SK-N-SH (cell line): ENCODE results near the gene SEMA3D. TPM values are rescaled to one million over a fixed set of nuclear protein-coding genes. Genes with fewer than 3 reads are reported as not detected.

Source experiments
- CTCF ChIA-PET: fragments of 300-600, 350-600 bp; formaldehyde crosslinking; extraction: SDS; loops from one replicate; lab custom pipeline; 2021; lab: Yijun Ruan, JAX
- POLR2A ChIA-PET: fragments of 350-600 bp; sonication (Branson Sonifier 250); formaldehyde crosslinking; extraction: SDS; loops from one replicate; lab custom pipeline; 2020; ENCODE audit warnings: antibody characterized with exemption, inconsistent platforms; lab: Yijun Ruan, JAX
- DNase-seq: peaks from one replicate; pipeline ENCODE4 v3.0.0; 2012
- H2AFZ ChIP-seq: fragments of 200-600 bp; sonication (generic); 2 replicates; pipeline ENCODE4 v1.8.1; 2016; ENCODE audit warnings: antibody characterized with exemption, mild to moderate bottlenecking, low read depth
- H3F3A ChIP-seq: fragments of 200-600 bp; sonication (generic); replicated peaks from 2 replicates; pipeline ENCODE3; 2016; ENCODE audit warnings: antibody characterized with exemption, mild to moderate bottlenecking; ENCODE audit not compliant: insufficient read depth
- H3K27ac ChIP-seq, 2 experiments: fragments of 200-500 bp in 1 of 2; fragments of 200-600 bp in 1 of 2; sonication (Bioruptor generic) in 1 of 2; sonication (generic), shearing (Covaris generic) in 1 of 2; 2 replicates each; pipeline versions ENCODE4 v1.5.1 to v1.6.1; 2014 to 2016; ENCODE audit warnings: low read depth in 2 of 2, inconsistent platforms in 1 of 2, low read length in 1 of 2, mild to moderate bottlenecking in 1 of 2, mixed read lengths in 1 of 2
- H3K27me3 ChIP-seq: fragments of 200-600 bp; sonication (generic), shearing (Covaris generic); 2 replicates; pipeline ENCODE4 v1.6.1; 2016; ENCODE audit warnings: mixed run types; ENCODE audit not compliant: insufficient read depth
- H3K36me3 ChIP-seq, 2 experiments: fragments of 200-500 bp in 1 of 2; fragments of 200-600 bp in 1 of 2; sonication (Bioruptor generic) in 1 of 2; sonication (generic) in 1 of 2; replicated peaks in 1 of 2; 2 replicates each; pipeline versions ENCODE3 to v1.5.1; 2014 to 2016; ENCODE audit warnings: low read length in 1 of 2, mild to moderate bottlenecking in 1 of 2; ENCODE audit not compliant: insufficient read depth in 2 of 2, control insufficient read depth in 1 of 2
- H3K4me1 ChIP-seq, 2 experiments: fragments of 200-500 bp in 1 of 2; fragments of 200-600 bp in 1 of 2; sonication (Bioruptor generic) in 1 of 2; sonication (generic), shearing (Covaris generic) in 1 of 2; 2 replicates each; pipeline versions ENCODE4 v1.5.1 to v1.6.1; 2014 to 2016; ENCODE audit warnings: low read depth in 1 of 2, low read length in 1 of 2, mixed run types in 1 of 2; ENCODE audit not compliant: insufficient read depth in 2 of 2, control insufficient read depth in 1 of 2
- H3K4me2 ChIP-seq: fragments of 200-600 bp; sonication (generic), shearing (Covaris generic); 2 replicates; pipeline ENCODE4 v1.6.1; 2017; ENCODE audit warnings: mixed run types
- H3K4me3 ChIP-seq, 2 experiments: fragments of 200-500 bp in 1 of 2; fragments of 200-600 bp in 1 of 2; sonication (Bioruptor generic) in 1 of 2; sonication (generic), shearing (Covaris generic) in 1 of 2; 2 replicates each; pipeline versions ENCODE4 v1.5.1 to v1.8.1; 2014 to 2016; ENCODE audit warnings: low read depth in 2 of 2, inconsistent platforms in 1 of 2, low read length in 1 of 2, mild to moderate bottlenecking in 1 of 2, mixed read lengths in 1 of 2, moderate library complexity in 1 of 2
- H3K79me2 ChIP-seq: fragments of 200-600 bp; sonication (generic); 2 replicates; pipeline ENCODE4 v1.8.1; 2017; ENCODE audit warnings: mild to moderate bottlenecking; ENCODE audit not compliant: insufficient read depth
- H3K9ac ChIP-seq: fragments of 200-600 bp; sonication (generic); 2 replicates; pipeline ENCODE4 v1.6.1; 2017; ENCODE audit warnings: mixed run types
- H3K9me2 ChIP-seq: fragments of 200-600 bp; sonication (generic); 2 replicates; pipeline ENCODE4 v1.6.1; 2017; ENCODE audit warnings: mixed run types
- H3K9me3 ChIP-seq: fragments of 200-600 bp; sonication (generic); 2 replicates; pipeline ENCODE4 v1.6.1; 2017; ENCODE audit warnings: mixed run types, mild to moderate bottlenecking, moderate library complexity
- H4K20me1 ChIP-seq: fragments of 200-600 bp; sonication (generic); 2 replicates; pipeline ENCODE4 v1.6.1; 2017; ENCODE audit warnings: mild to moderate bottlenecking, mixed run types; ENCODE audit not compliant: insufficient read depth
- CHD2 ChIP-seq: fragments of 150-350 bp; IDR thresholded peaks from 2 replicates; pipeline ENCODE4 v1.6.1; 2018; ENCODE audit warnings: low read length; ENCODE audit not compliant: partially characterized antibody
- EZH2phosphoT487 ChIP-seq: fragments of 200-600 bp; sonication (generic); IDR thresholded peaks from 2 replicates; pipeline ENCODE4 v1.6.1; 2017; ENCODE audit warnings: low read depth, mixed run types, mild to moderate bottlenecking, antibody characterized with exemption, moderate library complexity, borderline replicate concordance
- FOSL2 ChIP-seq: IDR thresholded peaks from 2 replicates; pipeline ENCODE4 v1.4.0; 2012; ENCODE audit warnings: low read depth, mild to moderate bottlenecking, moderate library complexity, borderline replicate concordance
- GABPA ChIP-seq: IDR thresholded peaks from 2 replicates; pipeline ENCODE4 v1.4.0; 2012; ENCODE audit warnings: low read depth, mild to moderate bottlenecking
- JUND ChIP-seq: IDR thresholded peaks from 2 replicates; pipeline ENCODE4 v1.4.0; 2012
- PBX3 ChIP-seq: IDR thresholded peaks from 2 replicates; pipeline ENCODE4; 2012
- POLR2AphosphoS5 ChIP-seq: IDR thresholded peaks from 2 replicates; pipeline ENCODE4 v1.6.1; 2012; ENCODE audit warnings: low read depth, low read length
- RCOR1 ChIP-seq: fragments of 150-350 bp; IDR thresholded peaks from 2 replicates; pipeline ENCODE4 v1.6.1; 2017; ENCODE audit warnings: antibody characterized with exemption, low read length
- RXRA ChIP-seq: IDR thresholded peaks from 2 replicates; pipeline ENCODE4 v1.4.0; 2012; ENCODE audit warnings: low read depth, mild to moderate bottlenecking, borderline replicate concordance
- SIN3A ChIP-seq: IDR thresholded peaks from 2 replicates; pipeline ENCODE4 v1.6.1; 2012; ENCODE audit warnings: low read depth, mild to moderate bottlenecking, low read length, moderate library complexity, borderline replicate concordance
- SMC3 ChIP-seq: IDR thresholded peaks from 2 replicates; pipeline ENCODE4 v1.6.1; 2012; ENCODE audit warnings: low read depth, low read length, improper control_type of control experiment
- TCF12 ChIP-seq: IDR thresholded peaks from 2 replicates; pipeline ENCODE4 v1.4.0; 2012
- TEAD4 ChIP-seq: IDR thresholded peaks from 2 replicates; pipeline ENCODE4 v1.4.0; 2012; ENCODE audit warnings: mild to moderate bottlenecking, borderline replicate concordance; ENCODE audit not compliant: insufficient read depth
- YY1 ChIP-seq: IDR thresholded peaks from 2 replicates; pipeline ENCODE4 v1.4.0; 2012; ENCODE audit warnings: low read depth, mild to moderate bottlenecking
- ZBTB33 ChIP-seq: IDR thresholded peaks from 2 replicates; pipeline ENCODE4 v1.4.0; 2012; ENCODE audit warnings: low read depth, borderline replicate concordance
- WGBS: methylation state at CpG from one replicate; pipeline ENCODE4 v1.1.6; 2017; ENCODE audit warnings: low lambda C conversion rate; 5-methylcytosine and 5-hydroxymethylcytosine counted together
- polyA plus RNA-seq, 3 experiments: library from polyadenylated mRNA; depleted of rRNA; stranded (reverse); fragments of >200 nt; gene quantifications; 2 replicates each; pipeline ENCODE4 v1.2.3, GENCODE V29; 2012
- TF ChIP-seq, protein P1 (sequence below): fragments of 150-350 bp; IDR thresholded peaks from 2 replicates; pipeline ENCODE4 v1.6.1; 2017; ENCODE audit warnings: antibody characterized with exemption, low read length, low read depth, borderline replicate concordance
- TF ChIP-seq, protein P2 (sequence below): IDR thresholded peaks from 2 replicates; pipeline ENCODE4 v1.4.0; 2012; ENCODE audit warnings: low read depth

The SEMA3D gene
- polyA plus RNA-seq, 1 of the 3 experiments (the other 2 are of a cell fraction): 30.1 TPM

DNA sequence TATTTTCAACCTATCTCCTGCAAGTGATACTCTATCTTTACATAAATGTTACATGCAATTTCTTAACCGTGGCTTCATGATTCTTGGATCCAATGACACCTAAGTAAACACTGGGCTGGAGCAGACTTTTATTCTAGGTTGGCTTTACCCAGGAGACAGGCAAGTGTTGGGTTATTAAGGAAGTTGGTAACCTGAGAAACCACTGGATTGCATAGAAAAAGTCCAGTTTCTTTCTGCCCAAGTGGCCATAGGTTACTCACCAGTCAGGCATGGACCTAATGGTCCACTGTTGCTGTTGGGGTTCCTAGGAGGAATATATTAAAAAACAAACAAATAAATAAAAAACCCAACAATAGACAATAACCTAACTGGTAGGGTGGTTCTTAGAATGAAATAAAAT lies 112.8 kb downstream of the SEMA3D start (continued):
- TF ChIP-seq CHD2: no peak
- TF ChIP-seq RCOR1: no peak

DNA sequence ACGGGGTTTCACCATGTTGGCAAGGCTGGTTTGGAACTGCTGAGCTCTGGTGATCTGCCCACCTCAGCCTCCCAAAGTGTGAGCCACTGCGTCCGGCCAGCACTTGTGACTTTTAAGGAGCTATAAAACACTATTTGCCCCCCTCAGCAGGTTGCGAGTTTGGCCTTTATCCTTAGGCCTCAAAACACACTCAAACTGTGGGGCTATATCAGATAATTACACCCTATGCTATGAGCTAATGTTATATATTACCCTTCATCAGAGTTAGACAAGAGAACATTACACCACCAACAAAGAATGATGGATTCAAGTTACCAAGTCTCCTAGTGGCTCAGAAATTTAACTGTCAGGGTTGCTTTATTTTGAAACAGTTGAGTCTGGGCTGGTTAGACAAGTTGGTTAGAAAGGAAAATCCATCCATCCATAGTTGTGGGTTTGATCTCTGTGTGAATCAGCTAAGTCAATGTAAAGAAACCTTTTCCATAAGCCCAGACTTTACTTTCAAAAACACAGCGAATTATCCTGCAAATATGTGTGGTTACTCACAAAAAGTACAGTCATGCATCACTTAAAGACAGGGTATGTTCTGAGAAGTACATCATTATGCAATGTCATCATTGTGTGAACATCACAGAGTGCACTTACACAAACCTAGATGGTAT lies 115.8 kb downstream of the SEMA3D start:
- H3K36me3 ChIP-seq: peaks cover 0 to 4% of the 10 kb centered on the region in 2 experiments
- H3K9ac ChIP-seq: no peak overlapping the region
- H3F3A ChIP-seq: peaks cover 19% of the 10 kb centered on the region
- CTCF ChIA-PET: interaction anchor here (0.9 to 3.1 kb wide), 5 partner anchors 12 to 1136 kb away, joined by 3 to 19 read pairs (median 4); no protein-coding TSS in a partner anchor
- peak overlapping the region in 1 of 2 experiments; percentile 43; a peak in 2 of 4 replicates for H3K27ac ChIP-seq
- TF ChIP-seq RXRA (peak; percentile 14; the same call in 1 of the 2 replicates), TEAD4 (peak; percentile 40; the same call in 1 of the 2 replicates), RCOR1 (no peak), JUND (peak; percentile 48), FOSL2 (peak; percentile 51; the same call in 1 of the 2 replicates), EZH2phosphoT487 (no peak), PBX3 (peak; percentile 71), TCF12 (peak; percentile 48; the same call in 1 of the 2 replicates)
- TF ChIP-seq, protein P1, sequence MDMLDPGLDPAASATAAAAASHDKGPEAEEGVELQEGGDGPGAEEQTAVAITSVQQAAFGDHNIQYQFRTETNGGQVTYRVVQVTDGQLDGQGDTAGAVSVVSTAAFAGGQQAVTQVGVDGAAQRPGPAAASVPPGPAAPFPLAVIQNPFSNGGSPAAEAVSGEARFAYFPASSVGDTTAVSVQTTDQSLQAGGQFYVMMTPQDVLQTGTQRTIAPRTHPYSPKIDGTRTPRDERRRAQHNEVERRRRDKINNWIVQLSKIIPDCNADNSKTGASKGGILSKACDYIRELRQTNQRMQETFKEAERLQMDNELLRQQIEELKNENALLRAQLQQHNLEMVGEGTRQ: no peak
- peaks cover 0 to 27% of the 10 kb centered on the region in 2 experiments; a peak in 1 of 4 replicates for H3K4me1 ChIP-seq
- no peaks in the 10 kb centered on the region for H3K9me2 ChIP-seq
- no peak overlapping the region for H2AFZ ChIP-seq
- 89% methylated on average over 5 of the region's 5 CpGs for WGBS
- H3K27me3 ChIP-seq: no peaks in the 10 kb centered on the region
- DNase-seq: no peak
- H3K4me3 ChIP-seq: no peak overlapping the region
- no peaks in the 10 kb centered on the region for H3K79me2 ChIP-seq
- H3K4me2 ChIP-seq: no peak overlapping the region
- POLR2A ChIA-PET: no interaction called here
- no peaks in the 10 kb centered on the region for H4K20me1 ChIP-seq
- H3K9me3 ChIP-seq: no peaks in the 10 kb centered on the region

GRCh38 chr7:85068799-85069198 lies 118.1 kb downstream of the SEMA3D start:
- H2AFZ ChIP-seq: no peak overlapping the region
- CTCF ChIA-PET: no interaction called here
- H3F3A ChIP-seq: peaks cover 19% of the 10 kb centered on the region
- H3K4me2 ChIP-seq: no peak overlapping the region
- DNase-seq: no peak
- no peaks in the 10 kb centered on the region for H4K20me1 ChIP-seq
- no peak overlapping the region for H3K9ac ChIP-seq
- WGBS: 91% methylated on average over 1 of the region's 1 CpG
- H3K79me2 ChIP-seq: no peaks in the 10 kb centered on the region
- H3K36me3 ChIP-seq: peaks cover 0 to 13% of the 10 kb centered on the region in 2 experiments
- peak overlapping the region in 1 of 2 experiments; percentile 39; a peak in 2 of 4 replicates for H3K27ac ChIP-seq
- H3K9me2 ChIP-seq: no peaks in the 10 kb centered on the region
- POLR2A ChIA-PET: no interaction called here
- H3K9me3 ChIP-seq: no peaks in the 10 kb centered on the region
- no peak overlapping the region for H3K4me3 ChIP-seq
- no peaks in the 10 kb centered on the region for H3K27me3 ChIP-seq
- H3K4me1 ChIP-seq: peaks cover 0 to 29% of the 10 kb centered on the region in 2 experiments; a peak in 1 of 4 replicates
- peak; percentile 20; the same call in 1 of the 2 replicates for TF ChIP-seq POLR2AphosphoS5
- TF ChIP-seq, protein P2, sequence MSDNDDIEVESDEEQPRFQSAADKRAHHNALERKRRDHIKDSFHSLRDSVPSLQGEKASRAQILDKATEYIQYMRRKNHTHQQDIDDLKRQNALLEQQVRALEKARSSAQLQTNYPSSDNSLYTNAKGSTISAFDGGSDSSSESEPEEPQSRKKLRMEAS: 0 out of 2 replicates have a peak, but pooled peaks have one; percentile 31
- TF ChIP-seq JUND: peak; percentile 85
- TF ChIP-seq RCOR1: no peak
- TF ChIP-seq ZBTB33: 0 out of 2 replicates have a peak, but pooled peaks have one; percentile 31
- no peak for TF ChIP-seq SIN3A
- peak; percentile 64 for TF ChIP-seq PBX3
- peak; percentile 58; the same call in 1 of the 2 replicates for TF ChIP-seq YY1
- TF ChIP-seq GABPA: no peak
- peak; percentile 38 for TF ChIP-seq TCF12
- no peak for TF ChIP-seq SMC3
- TF ChIP-seq FOSL2: peak; percentile 86
